GM18519 (cell line): ENCODE measurements around the gene AGO4.
"Not testable (repeated sequence)": the region's sequence is repeated elsewhere in the genome, so short reads cannot be mapped to it uniquely, and the experiment has no call there.

Experiments used
- ATAC-seq: cut with Tn5 transposase; IDR thresholded peaks from one replicate; pipeline ENCODE4 v1.9.1; 2021; ENCODE audit warnings: mild to moderate bottlenecking, moderate library complexity; ENCODE audit not compliant: unreplicated experiment, low FRiP score

AGO4 gene

DNA sequence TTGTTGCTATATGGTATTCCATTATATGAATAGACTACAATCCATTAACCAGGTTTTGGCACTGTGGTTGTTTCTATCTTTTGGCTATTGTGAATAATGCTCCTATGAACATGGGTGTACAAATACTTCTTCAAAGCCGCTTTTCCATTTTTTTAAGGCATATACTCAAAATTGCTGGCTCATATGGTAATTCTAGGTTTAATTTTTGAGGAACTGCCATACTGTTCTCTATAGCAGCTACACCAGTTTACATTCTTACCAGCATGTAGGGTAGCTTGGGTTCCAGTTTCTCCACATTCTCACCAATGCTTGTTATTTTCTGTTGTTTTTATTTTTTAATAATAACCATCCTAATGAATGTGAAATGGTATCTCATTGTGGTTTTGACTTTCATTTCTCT is 55.3 kb downstream of the AGO4 start:
- no peak for ATAC-seq

DNA sequence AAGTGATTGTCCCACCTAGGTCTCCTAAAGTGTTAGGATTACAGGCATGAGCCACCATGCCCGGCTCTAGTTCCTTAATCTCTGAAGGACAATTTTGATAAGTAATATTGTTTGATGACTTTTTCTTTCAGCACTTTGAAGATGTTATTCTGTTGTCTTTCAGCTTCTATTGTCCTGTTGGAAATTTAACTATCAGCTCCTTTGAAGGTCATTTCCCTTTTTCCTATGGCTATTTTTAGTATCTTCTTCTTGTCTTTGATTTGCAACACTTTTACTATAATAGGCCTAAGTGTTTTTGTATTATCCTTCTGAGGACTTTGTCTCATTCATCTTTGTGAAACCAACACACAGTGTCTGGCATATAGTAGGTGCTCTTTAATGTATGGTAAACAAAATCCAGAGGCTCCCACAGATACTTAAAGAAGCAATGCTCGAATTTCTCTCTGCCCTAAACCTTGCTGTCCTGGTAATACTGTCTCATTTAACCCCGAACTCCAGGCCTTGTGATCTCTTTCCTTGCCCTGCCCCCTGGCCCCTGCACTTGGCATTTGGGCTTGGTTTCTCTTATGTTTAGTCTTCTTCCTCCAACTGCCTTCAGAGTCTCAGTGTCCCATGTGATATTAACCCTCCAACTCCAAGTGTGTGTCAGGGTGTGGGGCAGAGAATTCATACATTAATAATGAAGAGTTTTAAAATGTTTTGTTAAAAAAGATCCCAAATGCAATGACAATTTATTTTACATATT is 56.2 kb downstream of the AGO4 start:
- no peak for ATAC-seq

DNA sequence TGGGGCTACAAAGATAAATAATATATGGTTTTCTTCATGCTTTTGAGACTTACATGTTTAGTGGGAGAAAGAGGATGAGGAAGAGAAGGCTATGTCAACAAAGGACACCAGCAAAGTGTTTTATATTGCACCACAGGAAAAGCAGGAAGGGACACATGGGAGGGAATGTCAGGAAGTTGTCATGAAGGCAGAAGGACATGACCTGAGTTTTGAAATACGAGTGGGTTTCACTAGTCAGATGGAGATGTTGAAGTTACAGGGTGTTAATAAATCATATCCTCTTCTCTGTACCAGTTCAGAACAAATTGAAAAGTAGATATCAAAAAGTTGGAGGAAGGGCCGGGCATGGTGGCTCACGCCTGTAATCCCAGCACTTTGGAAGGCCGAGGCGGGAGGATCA is 57.0 kb downstream of the AGO4 start:
- no peak for ATAC-seq

DNA sequence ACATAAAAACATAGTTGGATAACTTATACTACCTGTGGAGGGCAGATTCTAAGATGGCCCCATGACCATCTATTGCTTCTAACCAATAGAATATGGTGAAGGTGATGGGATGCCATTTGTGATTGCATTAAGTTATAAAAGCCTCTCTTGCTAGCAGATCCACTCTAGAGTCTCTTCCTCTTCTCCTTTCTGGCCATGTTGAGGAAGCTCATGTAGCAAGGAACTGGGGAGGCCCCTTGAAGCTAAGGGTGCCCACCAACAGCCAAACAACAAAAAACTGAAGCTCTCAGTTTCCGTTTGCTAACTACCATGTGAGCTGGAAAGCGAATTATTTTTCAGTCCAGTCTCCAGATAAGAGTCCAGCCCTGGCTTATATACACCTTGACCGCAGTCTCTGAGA is 59.2 kb downstream of the AGO4 start:
- no peak for ATAC-seq

DNA sequence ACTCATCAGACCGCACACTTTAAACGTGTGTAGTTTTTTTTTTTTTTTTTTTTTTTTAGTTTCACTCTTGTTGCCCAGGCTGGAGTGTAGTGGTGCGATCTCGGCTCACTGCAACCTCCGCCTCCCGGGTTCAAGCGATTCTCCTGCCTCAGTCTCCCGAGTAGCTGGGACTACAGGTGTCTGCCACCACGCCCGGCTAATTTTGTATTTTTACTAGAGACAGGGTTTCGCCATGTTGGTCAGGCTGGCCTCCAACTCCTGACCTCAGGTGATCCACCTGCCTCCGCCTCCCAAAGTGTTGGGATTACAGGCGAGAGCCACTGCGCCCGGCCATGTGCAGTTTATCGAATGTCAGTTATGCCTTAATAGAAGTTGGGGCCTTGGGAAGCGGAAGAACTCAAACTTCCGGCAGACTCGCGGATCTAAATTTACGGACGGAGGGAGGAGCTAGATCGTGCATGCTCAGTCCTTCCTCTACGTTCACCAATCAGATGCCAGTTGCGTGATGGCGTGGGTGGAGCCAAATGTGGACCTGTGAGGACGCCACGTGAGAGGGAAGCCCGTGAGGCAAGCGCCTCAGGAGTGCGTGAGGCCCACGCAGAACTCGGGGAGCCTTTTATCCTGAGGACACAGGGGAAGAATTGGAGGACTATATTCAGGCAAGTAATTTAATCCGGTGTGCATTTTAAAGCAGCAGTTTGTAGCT is 61.6 kb downstream of the AGO4 start:
- ATAC-seq = not testable (repeated sequence)

DNA sequence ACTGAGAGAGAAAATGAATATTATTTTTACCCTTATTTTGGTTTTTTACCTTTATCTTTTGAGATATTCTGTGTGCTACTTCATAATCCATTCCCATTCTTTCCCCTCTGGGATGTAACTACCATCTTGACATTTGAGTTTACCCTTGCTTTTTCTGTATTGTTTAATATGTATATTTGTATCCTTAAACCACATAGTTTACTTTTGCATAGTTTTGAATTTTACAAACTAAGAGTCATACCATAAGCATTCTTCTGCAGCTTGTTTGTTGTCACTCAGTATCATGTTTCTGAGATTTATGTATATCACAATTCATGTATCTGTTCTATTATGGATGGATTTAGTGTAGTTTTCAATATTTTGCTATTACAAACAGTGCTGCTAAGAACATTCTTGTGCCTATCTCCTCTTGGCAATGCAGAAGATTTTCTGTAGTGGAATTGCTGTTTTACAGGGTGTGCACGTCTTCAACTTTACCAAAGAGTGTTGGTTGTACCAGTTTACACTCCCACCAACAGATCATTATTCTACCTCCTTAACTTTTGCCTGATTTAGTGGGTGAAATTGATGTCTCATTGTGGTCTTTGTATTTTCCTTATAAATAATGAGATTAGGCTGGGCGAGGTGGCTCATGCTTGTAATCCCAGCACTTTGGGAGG is 63.0 kb downstream of the AGO4 start:
- no peak for ATAC-seq

DNA sequence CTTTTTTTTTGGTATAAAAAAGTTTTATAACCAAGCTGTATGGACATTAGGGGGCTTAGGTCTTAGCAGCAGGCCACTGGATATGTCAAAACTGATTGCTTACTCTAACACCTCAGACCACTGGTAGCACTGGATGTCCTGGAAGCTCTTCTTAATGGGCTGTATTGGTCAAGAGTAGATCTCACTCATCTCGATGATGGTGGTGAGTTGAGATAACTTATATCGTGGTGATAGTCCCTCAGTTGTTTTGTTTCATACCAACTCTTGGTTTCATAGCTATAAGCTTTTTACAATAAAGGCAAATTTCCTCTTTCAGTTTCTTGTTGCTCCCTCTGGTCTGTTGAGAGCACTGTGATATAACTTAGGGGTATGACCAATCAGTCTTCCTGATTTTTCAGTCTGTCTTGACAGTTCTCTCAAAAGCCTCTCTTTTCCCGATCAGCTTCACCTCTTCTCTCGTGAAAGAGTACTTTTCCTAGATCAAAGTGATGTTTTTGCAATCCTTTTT is 65.5 kb downstream of the AGO4 start:
- ATAC-seq = no peak

DNA sequence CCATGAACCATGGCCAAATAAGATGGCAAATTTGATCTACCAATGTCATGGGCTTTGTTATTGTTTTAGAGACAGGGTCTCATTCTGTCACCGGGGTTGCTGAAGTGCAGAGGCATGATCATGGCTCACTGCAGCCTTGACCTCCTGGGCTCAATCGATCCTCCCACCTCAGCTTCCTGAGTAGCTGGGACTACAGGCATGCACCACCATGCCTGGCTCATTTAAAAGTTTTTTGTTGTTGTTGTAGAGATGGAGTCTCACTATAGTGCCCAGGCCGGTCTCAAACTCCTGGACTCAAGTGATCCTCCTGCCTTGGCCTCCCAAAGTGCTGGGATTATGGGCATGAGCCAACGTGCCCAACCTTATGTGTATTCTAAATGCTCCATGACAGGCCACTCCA is 66.3 kb downstream of the AGO4 start:
- ATAC-seq = not testable (repeated sequence)

DNA sequence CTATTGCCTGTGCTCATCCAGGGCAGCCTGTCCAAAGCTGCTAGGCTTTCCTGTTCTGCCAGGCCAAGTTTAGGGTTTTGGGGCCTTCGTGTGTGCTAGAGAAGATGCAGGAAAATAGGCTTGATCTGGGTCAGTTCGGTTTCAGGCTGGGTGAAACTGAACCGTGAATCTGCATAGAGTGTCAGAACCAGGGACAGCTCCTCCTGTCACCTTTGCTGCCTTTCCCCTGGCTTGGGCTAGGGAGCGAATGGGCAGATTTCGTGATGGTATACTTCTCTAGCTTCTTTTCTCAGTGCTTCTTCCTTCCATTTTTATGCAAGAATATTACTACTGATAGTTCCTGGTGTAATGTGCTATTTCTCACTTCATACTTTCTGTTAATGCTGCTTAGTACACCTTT is 69.2 kb downstream of the AGO4 start:
- no peak for ATAC-seq

DNA sequence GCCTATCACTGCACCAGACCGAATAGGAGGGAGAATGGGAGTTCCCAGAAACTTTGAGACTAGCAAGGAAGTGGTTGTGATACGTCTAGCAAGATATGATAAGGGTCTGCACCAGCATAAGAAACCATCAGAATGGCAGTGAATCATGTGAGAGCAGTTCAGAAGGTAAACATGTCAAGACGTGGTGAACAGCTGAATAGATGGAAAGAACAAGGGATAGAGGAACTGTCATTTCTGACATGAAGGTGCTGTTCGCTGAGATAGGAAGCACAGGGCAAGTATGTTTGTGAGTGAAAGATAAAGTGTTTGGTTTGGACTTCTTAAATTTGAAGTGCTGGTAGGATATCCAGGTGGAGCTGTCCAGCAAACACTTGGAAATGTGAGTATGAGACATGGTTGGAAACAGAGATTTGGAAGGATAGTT is 74.0 kb downstream of the AGO4 start:
- no peak for ATAC-seq

DNA sequence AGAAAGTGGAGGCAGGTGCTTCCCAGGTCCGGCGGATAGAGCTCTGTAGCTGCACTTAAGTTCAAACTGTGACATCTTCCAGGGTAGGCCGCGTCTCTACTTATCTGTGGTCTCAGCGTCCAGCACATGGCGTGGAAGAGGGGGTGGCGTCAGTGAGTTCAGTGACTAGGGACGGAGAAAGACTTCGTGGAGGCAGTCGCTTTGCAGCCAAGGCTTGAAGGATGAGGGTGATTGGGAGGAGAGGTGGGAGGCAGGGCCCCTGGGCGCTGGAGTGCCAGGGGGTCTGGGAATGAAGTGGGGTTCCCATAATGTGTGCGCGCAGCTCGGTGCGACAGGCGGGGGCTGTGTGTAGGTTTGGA is 74.7 kb downstream of the AGO4 start:
- no peak for ATAC-seq

DNA sequence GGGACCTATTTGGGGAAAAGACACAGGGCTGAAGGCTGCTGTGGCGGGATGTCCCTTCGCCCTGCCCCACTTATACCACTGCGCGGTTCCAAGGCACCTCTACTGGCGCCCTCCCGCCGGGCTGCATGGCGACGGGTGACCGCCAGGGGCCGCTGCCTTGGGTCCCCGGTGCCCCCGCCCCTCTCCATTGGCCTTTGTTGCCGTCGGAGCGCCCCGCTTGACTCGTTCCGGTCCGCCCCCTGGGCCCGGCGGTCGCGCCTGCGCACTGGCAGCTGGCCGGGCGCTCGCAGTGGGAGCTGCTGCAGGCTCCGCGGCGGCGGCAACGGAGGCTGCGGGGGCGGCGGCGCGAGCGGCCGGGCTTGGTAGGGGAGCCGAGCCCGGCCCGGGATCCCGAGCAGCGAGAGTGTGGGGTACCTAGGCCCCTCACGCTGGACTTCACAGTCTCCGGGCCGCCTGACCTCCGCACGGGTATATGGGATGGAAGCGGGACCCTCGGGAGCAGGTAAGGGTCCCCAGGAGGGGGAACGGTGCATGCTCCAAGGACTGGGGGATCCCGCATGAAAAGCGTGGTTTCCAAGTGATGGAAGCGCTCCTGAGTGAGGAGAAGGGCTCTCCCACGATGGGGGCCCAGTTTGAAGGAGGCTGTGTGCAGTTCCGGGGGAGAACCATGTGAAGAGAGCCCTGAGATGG is 75.3 kb downstream of the AGO4 start, which contains the start of gene AGO1:
Gene AGO1 (plus strand): TSS at position 265 of the 690 bp plus-strand sequence. CDS start 213 bp downstream, at position 478.
- peak; percentile 69 for ATAC-seq

DNA sequence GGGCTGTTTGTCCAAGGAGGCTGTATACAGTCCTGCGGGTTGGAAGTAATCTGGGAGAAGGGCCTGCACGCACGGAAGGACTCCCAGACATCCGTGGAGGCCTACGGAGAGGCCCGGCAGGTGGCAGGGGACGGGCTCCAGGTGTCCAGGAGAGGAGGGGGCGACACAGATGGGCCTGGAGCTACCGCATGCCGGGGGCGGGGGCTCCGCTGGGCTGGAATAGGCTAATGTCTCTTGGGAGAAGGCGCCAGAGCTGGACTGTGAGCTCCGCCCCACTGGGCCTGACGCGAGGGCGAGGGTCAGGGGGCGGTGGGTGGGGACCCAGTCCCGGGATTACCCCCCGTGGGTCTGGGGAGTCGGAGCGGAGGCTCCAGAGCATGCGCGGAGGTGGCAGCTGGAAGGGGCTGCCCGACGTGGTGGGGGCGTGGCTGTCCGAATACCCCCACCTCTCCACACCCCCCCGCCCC is 75.9 kb downstream of the AGO4 start:
- no peak for ATAC-seq

DNA sequence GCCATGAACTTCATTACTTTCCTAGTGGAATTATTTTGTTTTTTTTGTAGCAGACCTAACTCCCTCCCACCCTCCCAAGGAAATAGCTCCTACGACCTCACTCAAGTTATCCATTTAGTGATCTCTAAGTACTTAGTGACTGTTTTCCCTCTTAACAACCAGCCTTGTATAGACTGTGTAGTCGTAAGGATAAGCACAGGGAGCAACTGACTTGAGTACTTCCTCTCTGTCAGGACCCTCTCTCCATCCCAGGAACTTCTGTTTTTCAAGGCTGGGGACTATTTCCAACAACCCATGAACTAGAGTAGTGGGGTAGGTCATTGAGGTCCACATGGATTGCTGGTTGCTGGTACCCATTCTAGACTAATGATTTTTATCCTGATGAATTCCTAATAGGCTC is 77.1 kb downstream of the AGO4 start:
- no peak for ATAC-seq

DNA sequence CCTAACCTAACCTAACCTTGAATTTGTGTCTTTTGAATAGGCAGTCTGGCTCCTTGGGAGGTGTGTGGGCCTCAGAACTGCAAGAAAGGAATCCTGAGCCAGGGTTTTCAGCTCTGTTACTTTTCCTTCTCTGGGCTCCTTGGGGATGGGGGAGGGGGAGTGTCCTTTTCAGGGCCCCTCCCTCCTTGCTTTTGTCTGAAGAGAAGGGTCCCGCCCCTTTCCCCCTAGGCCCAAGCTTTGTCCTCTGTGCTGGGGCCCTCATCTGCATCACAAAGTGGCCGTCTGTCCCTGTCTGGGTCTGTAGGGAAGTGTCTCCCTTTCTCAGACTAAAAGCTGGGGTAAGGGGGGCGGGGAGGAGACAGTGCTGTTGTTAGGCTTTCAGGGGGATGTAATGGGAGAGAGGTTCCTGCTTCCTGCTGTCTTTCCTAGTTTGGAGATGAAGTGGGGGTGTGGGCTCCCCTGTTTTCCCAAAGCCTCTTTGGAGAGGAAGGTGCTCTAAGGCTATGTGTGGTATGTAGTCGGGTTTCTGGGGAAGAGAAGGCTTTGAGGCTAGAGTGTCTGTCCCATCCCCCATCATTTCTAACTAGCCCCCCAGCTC is 78.2 kb downstream of the AGO4 start:
- no peak for ATAC-seq

DNA sequence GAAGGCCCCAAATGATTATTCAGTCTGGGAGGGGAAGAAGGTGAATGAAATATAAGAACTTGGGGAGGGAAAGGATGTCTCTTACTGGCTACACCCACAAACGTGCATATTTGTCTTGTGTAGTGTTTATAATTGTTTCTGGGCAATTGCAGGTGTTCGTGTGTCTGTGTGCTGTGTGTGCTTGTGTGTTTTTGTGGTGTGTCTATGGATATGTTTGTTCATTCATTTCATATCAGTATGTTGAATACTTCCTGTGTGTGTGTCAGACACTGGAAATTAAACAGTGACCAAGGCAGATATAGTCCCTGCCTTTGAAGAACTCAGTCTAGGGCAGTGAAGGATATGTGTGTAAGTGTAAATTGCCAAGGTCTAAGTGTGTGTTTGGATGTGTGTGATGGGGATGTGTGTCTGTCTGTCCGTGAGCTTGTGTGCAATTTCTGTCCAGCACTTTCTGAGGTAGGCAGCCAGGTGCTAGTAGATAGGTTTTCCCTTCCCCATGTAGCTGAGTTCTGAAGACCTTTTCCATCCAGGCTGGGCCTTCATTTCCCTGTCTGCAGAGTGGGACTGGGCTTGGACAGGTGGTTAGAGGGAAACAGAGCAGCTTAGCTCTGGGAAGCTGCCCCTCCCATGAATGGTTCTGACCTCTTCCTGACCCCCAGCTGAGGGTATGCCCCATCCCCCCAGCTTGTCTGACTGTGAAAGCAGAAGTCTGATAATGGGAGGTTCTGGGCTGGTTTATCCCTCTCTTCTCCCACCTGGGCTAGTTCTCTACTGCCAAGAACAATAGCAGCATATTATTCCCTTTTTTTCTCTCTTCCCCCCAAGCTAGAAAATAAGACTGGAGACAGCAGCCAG is 79.0 kb downstream of the AGO4 start:
- no peak for ATAC-seq

DNA sequence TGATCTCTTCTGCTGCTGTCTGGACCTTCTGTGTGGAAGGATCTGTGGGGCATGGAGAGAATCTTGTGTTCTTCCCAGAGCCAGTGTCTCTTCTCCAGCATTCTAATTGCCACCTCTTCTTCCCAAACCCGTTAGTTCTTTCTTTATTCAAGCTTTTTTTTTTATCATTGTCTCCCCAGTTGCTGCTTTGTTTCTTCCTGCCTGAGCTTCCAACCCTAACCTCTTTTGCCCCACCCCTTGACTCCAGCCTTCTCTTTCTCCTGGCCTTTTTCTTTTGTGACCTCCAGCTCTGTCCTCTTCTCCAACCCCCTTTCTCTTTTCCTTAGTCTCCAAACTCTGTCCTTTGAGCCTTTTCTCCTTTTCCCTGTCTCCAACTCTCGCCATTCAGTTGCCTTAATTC is 79.7 kb downstream of the AGO4 start:
- no peak for ATAC-seq

DNA sequence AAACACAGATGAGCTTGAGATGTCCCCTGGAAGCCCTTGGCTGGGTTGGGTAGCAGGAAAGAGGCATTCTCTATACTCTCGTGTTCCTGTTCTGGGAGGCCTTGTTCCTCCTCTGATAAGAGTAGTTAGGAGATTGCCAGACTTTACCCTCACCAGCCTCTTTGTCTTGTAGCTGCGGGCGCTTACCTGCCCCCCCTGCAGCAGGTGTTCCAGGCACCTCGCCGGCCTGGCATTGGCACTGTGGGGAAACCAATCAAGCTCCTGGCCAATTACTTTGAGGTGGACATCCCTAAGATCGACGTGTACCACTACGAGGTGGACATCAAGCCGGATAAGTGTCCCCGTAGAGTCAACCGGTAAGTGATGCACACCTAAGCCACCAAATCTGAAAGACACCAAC is 80.4 kb downstream of the AGO4 start:
- ATAC-seq = no peak

DNA sequence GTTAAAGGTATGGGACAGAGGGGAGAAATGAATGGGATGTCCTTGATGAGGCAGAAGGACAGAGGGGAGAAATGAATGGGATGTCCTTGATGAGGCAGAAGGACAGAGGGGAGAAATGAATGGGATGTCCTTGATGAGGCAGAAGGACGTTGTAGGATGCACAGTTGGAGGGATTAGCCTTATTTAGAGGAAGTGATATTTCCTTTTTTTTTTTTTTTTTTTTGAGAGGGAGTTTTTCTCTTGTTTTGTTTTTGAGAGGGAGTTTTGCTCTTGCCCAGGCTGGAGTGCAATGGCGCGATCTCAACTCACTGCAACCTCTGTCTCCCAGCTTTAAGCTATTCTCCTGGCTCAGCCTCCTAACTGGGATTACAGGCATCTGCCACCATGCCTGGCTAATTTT is 81.2 kb downstream of the AGO4 start:
- ATAC-seq = not testable (repeated sequence)
